Body of pancreas (tissue), 4 donors: Measurements from ENCODE around the gene GNB1L.

Experiments used
- POLR2A ChIP-seq, 3 donors: fragments of 450-650 bp; IDR thresholded peaks; one replicate each; pipeline ENCODE4 v1.6.1; 2016; ENCODE audit warnings: antibody characterized with exemption in 3 of 3, mild to moderate bottlenecking in 2 of 3
- TF ChIP-seq, protein P1 (sequence below), 7 experiments: fragments of 450-650 bp in 4 of 7; fragments of 200-600 bp in 3 of 7; sonication (generic) in 3 of 7; IDR thresholded peaks; one replicate each; pipeline ENCODE4 v1.5.1; 2016 to 2019; ENCODE audit warnings: antibody characterized with exemption in 7 of 7

DNA sequence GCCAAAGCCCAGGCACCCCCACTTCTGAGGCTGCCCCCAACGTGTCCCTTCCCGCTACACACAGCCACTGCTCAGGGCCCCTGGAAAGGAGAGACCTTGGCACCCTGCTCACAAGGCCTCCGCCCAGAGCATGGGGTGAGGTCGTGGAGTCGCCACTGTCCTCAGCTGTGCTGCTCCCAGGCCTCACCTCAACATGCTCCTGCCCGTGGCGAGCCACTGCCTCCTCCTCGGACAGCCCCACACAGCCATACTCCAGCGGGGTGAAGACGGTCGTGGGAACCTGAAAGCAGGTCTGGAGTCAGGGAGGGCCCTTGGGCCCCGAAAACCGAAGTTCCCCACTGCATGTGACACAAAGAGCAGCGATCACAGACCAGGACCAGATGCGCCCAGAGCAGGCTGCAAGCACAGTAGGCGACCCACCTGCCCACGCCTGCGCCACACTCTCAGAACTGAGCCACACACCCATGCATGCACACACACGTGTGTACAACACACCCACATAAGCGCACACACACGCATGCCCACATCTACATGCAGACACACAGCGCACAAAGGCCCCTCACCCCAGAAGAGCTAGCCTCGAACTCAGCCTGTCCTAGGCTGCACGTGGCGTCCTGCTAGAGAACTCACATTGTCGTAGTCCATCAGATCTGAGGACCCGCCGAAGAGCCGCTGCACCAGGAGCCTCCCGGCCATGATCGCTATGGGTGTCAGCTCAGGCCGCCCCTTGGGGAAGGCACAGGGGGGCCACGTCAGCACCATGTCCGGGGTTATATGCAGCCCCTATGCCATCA is 25.5 kb upstream of the GNB1L start:
- TF ChIP-seq, protein P1, sequence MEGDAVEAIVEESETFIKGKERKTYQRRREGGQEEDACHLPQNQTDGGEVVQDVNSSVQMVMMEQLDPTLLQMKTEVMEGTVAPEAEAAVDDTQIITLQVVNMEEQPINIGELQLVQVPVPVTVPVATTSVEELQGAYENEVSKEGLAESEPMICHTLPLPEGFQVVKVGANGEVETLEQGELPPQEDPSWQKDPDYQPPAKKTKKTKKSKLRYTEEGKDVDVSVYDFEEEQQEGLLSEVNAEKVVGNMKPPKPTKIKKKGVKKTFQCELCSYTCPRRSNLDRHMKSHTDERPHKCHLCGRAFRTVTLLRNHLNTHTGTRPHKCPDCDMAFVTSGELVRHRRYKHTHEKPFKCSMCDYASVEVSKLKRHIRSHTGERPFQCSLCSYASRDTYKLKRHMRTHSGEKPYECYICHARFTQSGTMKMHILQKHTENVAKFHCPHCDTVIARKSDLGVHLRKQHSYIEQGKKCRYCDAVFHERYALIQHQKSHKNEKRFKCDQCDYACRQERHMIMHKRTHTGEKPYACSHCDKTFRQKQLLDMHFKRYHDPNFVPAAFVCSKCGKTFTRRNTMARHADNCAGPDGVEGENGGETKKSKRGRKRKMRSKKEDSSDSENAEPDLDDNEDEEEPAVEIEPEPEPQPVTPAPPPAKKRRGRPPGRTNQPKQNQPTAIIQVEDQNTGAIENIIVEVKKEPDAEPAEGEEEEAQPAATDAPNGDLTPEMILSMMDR (IDR thresholded peaks at IDR 0.05): no peak
- no peak for TF ChIP-seq POLR2A (IDR thresholded peaks at IDR 0.05)
